Measurements from ENCODE around the gene C3orf80. TPM values are rescaled to one million over a fixed set of nuclear protein-coding genes. Genes with fewer than 3 reads are reported as not detected.

Gene C3orf80
- total RNA-seq, 1 experiment from 2014 or later = 0.13 TPM

- no peak for DNase-seq
- H3K23ac ChIP-seq (ENCODE audit: insufficient read length, low read depth, low read length) = no peak overlapping the region
Measured at GRCh38 chr3:160247766-160248165, 22.5 kb downstream of the C3orf80 start.

More at GRCh38 chr3:160247766-160248165, 22.5 kb downstream of the C3orf80 start:
- Histone ChIP-seq H2BK5ac (ENCODE audit: insufficient read length, low read length) (no peak overlapping the region), H3K4me2 (ENCODE audit: insufficient read depth, insufficient read length, low read length) (no peak overlapping the region), H3K23me2 (ENCODE audit: insufficient read length, low read depth, low read length, poor library complexity, severe bottlenecking) (no peaks in the 10 kb centered on the region), H3K56ac (ENCODE audit: insufficient read length, low read depth, low read length) (no peak overlapping the region), H4K5ac (ENCODE audit: insufficient read length, low read depth, low read length) (no peak overlapping the region), H3K27me3 (ENCODE audit: insufficient read depth, low read length) (no peaks in the 10 kb centered on the region), H2BK15ac (ENCODE audit: low read depth, low read length) (no peak overlapping the region), H2BK20ac (ENCODE audit: low read depth, low read length, poor library complexity, severe bottlenecking) (no peak overlapping the region), H3T11ph (ENCODE audit: low read length) (no peak overlapping the region), H3K79me1 (ENCODE audit: insufficient read depth, low read depth, low read length, poor library complexity, severe bottlenecking) (no peaks in the 10 kb centered on the region), H3K9ac (ENCODE audit: extremely low read depth, insufficient read length, low read length) (no peak overlapping the region), H3K18ac (ENCODE audit: insufficient read length, low read depth, low read length) (no peak overlapping the region), H3K4ac (ENCODE audit: low read depth, low read length) (no peak overlapping the region), H2BK120ac (ENCODE audit: low read depth, low read length, poor library complexity, severe bottlenecking) (no peak overlapping the region), H4K8ac (replicated peaks; ENCODE audit: insufficient read length, low read depth, low read length) (no peak overlapping the region), H4K91ac (ENCODE audit: insufficient read length, low read depth, low read length) (no peak overlapping the region), H3K4me1 (ENCODE audit: insufficient read depth, low read length) (no peaks in the 10 kb centered on the region), H3K79me2 (ENCODE audit: insufficient read depth, low read length) (no peaks in the 10 kb centered on the region), H3K14ac (ENCODE audit: insufficient read depth, low read length) (no peak overlapping the region), H3K9me3 (ENCODE audit: control insufficient read depth, low read depth, low read length) (no peaks in the 10 kb centered on the region), H2BK12ac (ENCODE audit: insufficient read length, low read depth, low read length) (no peak overlapping the region), H2AK5ac (ENCODE audit: insufficient read length, low read length) (no peak overlapping the region), H2AFZ (ENCODE audit: low read length) (no peak overlapping the region), H4K20me1 (ENCODE audit: control insufficient read depth, insufficient read depth, insufficient read length) (no peaks in the 10 kb centered on the region), H3K27ac (ENCODE audit: insufficient read length, low read depth, low read length) (no peak overlapping the region)
- Mint-ChIP-seq H3K27me3 (ENCODE audit: low read depth) (no peaks in the 10 kb centered on the region; the same call in 1 of the 2 replicates), H3K36me3 (ENCODE audit: insufficient read depth in 1 of 3, low read depth in 3 of 3) (0 out of 7 replicates have a peak, but pooled peaks cover 0 to 3% (median 0%) of the 10 kb centered on the region in 3 experiments), H3K27ac (no peak overlapping the region), H3K9me3 (peaks cover 0 to 7% of the 10 kb centered on the region in 2 experiments; a peak in 2 of 5 replicates), H3K4me1 (no peaks in the 10 kb centered on the region), H3K4me3 (no peak overlapping the region)
- WGBS (ENCODE audit: extremely low coverage, insufficient read length, low lambda C conversion rate) = no CpG with 5 or more reads among the region's 1 CpG
- no peak for TF ChIP-seq CTCF (conservative IDR thresholded peaks at IDR 0.05)
